ENCODE data around the gene POLK. TPM values are rescaled to one million over a fixed set of nuclear protein-coding genes. Genes with fewer than 3 reads are reported as not detected.

POLK gene
- total RNA-seq, 2 donors from 2014 or later = 11.3 to 14.8 TPM

DNA sequence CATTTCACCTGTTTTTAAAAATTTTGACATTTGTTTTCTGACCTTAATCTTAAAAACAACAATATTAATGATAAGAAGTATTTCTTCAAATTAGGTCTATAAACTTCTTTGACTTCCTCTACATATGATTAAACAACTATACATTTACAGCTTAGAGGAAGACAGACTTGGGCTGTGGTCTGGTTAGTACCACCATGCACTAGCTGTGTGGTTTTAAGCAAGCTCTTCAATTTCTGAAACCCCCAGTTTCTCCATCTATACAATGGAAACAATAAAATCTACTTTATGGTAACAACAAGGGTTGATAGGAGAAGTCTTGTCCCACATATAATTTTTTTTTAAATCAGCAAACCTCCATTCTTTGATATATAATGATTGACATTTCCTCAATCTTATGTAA lies 115.3 kb downstream of the POLK start:
- Histone ChIP-seq H3K4me3 (ENCODE audit: low read length) (no peak overlapping the region), H3K27ac (ENCODE audit: low read depth, low read length) (no peak overlapping the region), H3K9me3 (ENCODE audit: control insufficient read depth, low read length) (no peaks in the 10 kb centered on the region), H3K4me1 (ENCODE audit: control insufficient read depth, insufficient read depth, low read length) (peaks cover 4% of the 10 kb centered on the region), H3K9ac (ENCODE audit: extremely low read depth, low read length, poor library complexity, severe bottlenecking) (no peak overlapping the region), H3K27me3 (ENCODE audit: control insufficient read depth, insufficient read depth, low read length, poor library complexity, severe bottlenecking) (no peaks in the 10 kb centered on the region), H3K36me3 (ENCODE audit: control insufficient read depth, insufficient read depth, low read length) (no peaks in the 10 kb centered on the region)
- H3K9me3 Mint-ChIP-seq = no peaks in the 10 kb centered on the region
- no peak overlapping the region for H3K4me3 Mint-ChIP-seq
- H3K27me3 Mint-ChIP-seq (ENCODE audit: insufficient read depth) = peaks cover 12% of the 10 kb centered on the region
- no peak for DNase-seq
- TF ChIP-seq, protein P1, sequence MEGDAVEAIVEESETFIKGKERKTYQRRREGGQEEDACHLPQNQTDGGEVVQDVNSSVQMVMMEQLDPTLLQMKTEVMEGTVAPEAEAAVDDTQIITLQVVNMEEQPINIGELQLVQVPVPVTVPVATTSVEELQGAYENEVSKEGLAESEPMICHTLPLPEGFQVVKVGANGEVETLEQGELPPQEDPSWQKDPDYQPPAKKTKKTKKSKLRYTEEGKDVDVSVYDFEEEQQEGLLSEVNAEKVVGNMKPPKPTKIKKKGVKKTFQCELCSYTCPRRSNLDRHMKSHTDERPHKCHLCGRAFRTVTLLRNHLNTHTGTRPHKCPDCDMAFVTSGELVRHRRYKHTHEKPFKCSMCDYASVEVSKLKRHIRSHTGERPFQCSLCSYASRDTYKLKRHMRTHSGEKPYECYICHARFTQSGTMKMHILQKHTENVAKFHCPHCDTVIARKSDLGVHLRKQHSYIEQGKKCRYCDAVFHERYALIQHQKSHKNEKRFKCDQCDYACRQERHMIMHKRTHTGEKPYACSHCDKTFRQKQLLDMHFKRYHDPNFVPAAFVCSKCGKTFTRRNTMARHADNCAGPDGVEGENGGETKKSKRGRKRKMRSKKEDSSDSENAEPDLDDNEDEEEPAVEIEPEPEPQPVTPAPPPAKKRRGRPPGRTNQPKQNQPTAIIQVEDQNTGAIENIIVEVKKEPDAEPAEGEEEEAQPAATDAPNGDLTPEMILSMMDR (conservative IDR thresholded peaks at IDR 0.05) = no peak
- peaks cover 18% of the 10 kb centered on the region for H3K4me1 Mint-ChIP-seq
- H3K36me3 Mint-ChIP-seq (ENCODE audit: low read depth) = peaks cover 9% of the 10 kb centered on the region
- no peak overlapping the region for H3K27ac Mint-ChIP-seq

DNA sequence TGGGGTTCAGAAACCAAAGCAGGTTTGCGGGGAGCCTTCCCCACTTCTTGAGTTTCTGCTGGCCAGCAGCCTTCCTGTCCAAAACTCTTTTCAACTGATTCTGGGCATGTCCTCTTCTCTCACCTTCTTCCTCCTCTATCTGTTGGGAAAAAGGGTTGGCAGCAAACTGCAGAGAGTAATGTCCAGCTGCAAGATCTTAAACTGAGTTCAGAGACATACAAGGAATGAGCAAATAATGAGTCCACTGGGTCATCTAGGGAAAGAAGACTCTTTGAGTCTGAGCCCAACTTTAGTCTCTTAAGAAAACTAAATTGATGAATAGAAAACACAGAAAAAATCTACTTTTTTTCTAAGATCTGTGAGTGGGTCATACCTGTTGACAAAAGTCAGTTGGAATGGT lies 116.1 kb downstream of the POLK start:
- Mint-ChIP-seq H3K27ac (no peak overlapping the region), H3K36me3 (ENCODE audit: low read depth) (peaks cover 9% of the 10 kb centered on the region), H3K4me3 (no peak overlapping the region), H3K9me3 (no peaks in the 10 kb centered on the region), H3K27me3 (ENCODE audit: insufficient read depth) (peaks cover 12% of the 10 kb centered on the region), H3K4me1 (peaks cover 23% of the 10 kb centered on the region)
- H3K27ac ChIP-seq (ENCODE audit: low read depth, low read length) = no peak overlapping the region
- H3K9me3 ChIP-seq (ENCODE audit: control insufficient read depth, low read length) = no peaks in the 10 kb centered on the region
- peaks cover 4% of the 10 kb centered on the region for H3K4me1 ChIP-seq (ENCODE audit: control insufficient read depth, insufficient read depth, low read length)
- no peak for DNase-seq
- H3K9ac ChIP-seq (ENCODE audit: extremely low read depth, low read length, poor library complexity, severe bottlenecking) = no peak overlapping the region
- H3K36me3 ChIP-seq (ENCODE audit: control insufficient read depth, insufficient read depth, low read length) = no peaks in the 10 kb centered on the region
- 100% methylated on average over 1 of the region's 1 CpG; no CpG with 5 or more reads in 1 of the 2 experiments for WGBS, 2 experiments (ENCODE audit: insufficient coverage in 1 of 2, insufficient read length in 1 of 2)
- H3K4me3 ChIP-seq (ENCODE audit: low read length) = no peak overlapping the region
- TF ChIP-seq, protein P1 (conservative IDR thresholded peaks at IDR 0.05) = no peak
- no peaks in the 10 kb centered on the region for H3K27me3 ChIP-seq (ENCODE audit: control insufficient read depth, insufficient read depth, low read length, poor library complexity, severe bottlenecking)

- H3K4me1 ChIP-seq (ENCODE audit: control insufficient read depth, insufficient read depth, low read length) = peaks cover 4% of the 10 kb centered on the region
- H3K9me3 Mint-ChIP-seq = peaks cover 7% of the 10 kb centered on the region
- H3K27me3 ChIP-seq (ENCODE audit: control insufficient read depth, insufficient read depth, low read length, poor library complexity, severe bottlenecking) = no peaks in the 10 kb centered on the region
- WGBS, 2 experiments (ENCODE audit: insufficient coverage in 1 of 2, insufficient read length in 1 of 2) = 98 to 100% methylated on average over 2 of the region's 2 CpGs
- TF ChIP-seq, protein P1 (conservative IDR thresholded peaks at IDR 0.05) = no peak
- H3K4me3 ChIP-seq (ENCODE audit: low read length) = no peak overlapping the region
- peaks cover 12% of the 10 kb centered on the region for H3K9me3 ChIP-seq (ENCODE audit: control insufficient read depth, low read length)
- H3K4me3 Mint-ChIP-seq = no peak overlapping the region
- DNase-seq = no peak
- peaks cover 25% of the 10 kb centered on the region for H3K27me3 Mint-ChIP-seq (ENCODE audit: insufficient read depth)
- H3K9ac ChIP-seq (ENCODE audit: extremely low read depth, low read length, poor library complexity, severe bottlenecking) = no peak overlapping the region
- no peaks in the 10 kb centered on the region for H3K36me3 ChIP-seq (ENCODE audit: control insufficient read depth, insufficient read depth, low read length)
- peaks cover 25% of the 10 kb centered on the region for H3K36me3 Mint-ChIP-seq (ENCODE audit: low read depth)
- H3K4me1 Mint-ChIP-seq = peaks cover 23% of the 10 kb centered on the region
- no peak overlapping the region for H3K27ac Mint-ChIP-seq
- no peak overlapping the region for H3K27ac ChIP-seq (ENCODE audit: low read depth, low read length)
Observed at GRCh38 chr5:75630875-75631274, 119.2 kb downstream of the POLK start.
